MCF 10A (cell line): ENCODE data around the gene CCDC178. TPM values are rescaled to one million over a fixed set of nuclear protein-coding genes. Genes with fewer than 3 reads are reported as not detected.

Source experiments
- BruUV-seq: library from RNA; stranded (reverse); fragments of 400-500 nt; replicated peaks from 2 replicates; lab custom pipeline; 2021; lab: Mats Ljungman, UMichigan
- CTCF ChIA-PET: fragments of 300-600 bp; sonication (Branson Sonifier 250); formaldehyde crosslinking; extraction: SDS; loops from one replicate; lab custom pipeline; 2021; ENCODE audit warnings: antibody characterized with exemption, inconsistent platforms; lab: Yijun Ruan, JAX
- POLR2A ChIA-PET: fragments of 300-600, 350-650 bp; sonication (Branson Sonifier 250); formaldehyde crosslinking; extraction: SDS; loops from one replicate; lab custom pipeline; 2020; ENCODE audit warnings: antibody characterized with exemption, inconsistent platforms; lab: Yijun Ruan, JAX
- DNase-seq: peaks from one replicate; pipeline ENCODE4 v3.0.0-alpha.2; 2018; ENCODE audit not compliant: unreplicated experiment
- H3K27ac Mint-ChIP-seq: one replicate; pipeline ENCODE4 v1.8.0; 2022; ENCODE audit warnings: mild to moderate bottlenecking, low read depth, mixed read lengths; ENCODE audit not compliant: unreplicated experiment
- H3K27me3 Mint-ChIP-seq: one replicate; pipeline ENCODE4 v1.8.0; 2022; ENCODE audit warnings: mixed read lengths; ENCODE audit not compliant: insufficient read depth, unreplicated experiment
- H3K36me3 Mint-ChIP-seq: one replicate; pipeline ENCODE4 v1.8.0; 2022; ENCODE audit warnings: mild to moderate bottlenecking, moderate library complexity, mixed read lengths; ENCODE audit not compliant: insufficient read depth, unreplicated experiment
- H3K4me1 Mint-ChIP-seq: one replicate; pipeline ENCODE4 v1.8.0; 2022; ENCODE audit warnings: mixed read lengths; ENCODE audit not compliant: insufficient read depth, unreplicated experiment
- H3K4me3 Mint-ChIP-seq: one replicate; pipeline ENCODE4 v1.8.0; 2022; ENCODE audit warnings: mild to moderate bottlenecking, moderate library complexity, mixed read lengths; ENCODE audit not compliant: unreplicated experiment
- H3K9me3 Mint-ChIP-seq: one replicate; pipeline ENCODE4 v1.8.0; 2022; ENCODE audit warnings: mixed read lengths; ENCODE audit not compliant: unreplicated experiment
- CTCF ChIP-seq: fragments of 200-600 bp; IDR thresholded peaks from one replicate; pipeline ENCODE4 v1.8.0; 2022; ENCODE audit warnings: antibody characterized with exemption, mild to moderate bottlenecking; ENCODE audit not compliant: unreplicated experiment
- intact Hi-C: fragments of 100-400 bp; cut with micrococcal nuclease; formaldehyde crosslinking; loops from 2 replicates; pipeline ENCODE4 v1.14.1; 2022
- total RNA-seq: library from RNA; stranded (reverse); gene quantifications from 2 replicates; pipeline ENCODE4 v1.2.3, GENCODE V29; 2022

The CCDC178 gene
- total RNA-seq, 1 experiment from 2014 or later: 0.19 TPM

GRCh38 chr18:33231474-33232317 is 208.8 kb downstream of the CCDC178 start:
- Mint-ChIP-seq H3K4me3 (no peak overlapping the region), H3K9me3 (no peaks in the 10 kb centered on the region), H3K4me1 (no peaks in the 10 kb centered on the region), H3K27ac (no peak overlapping the region), H3K36me3 (no peaks in the 10 kb centered on the region), H3K27me3 (peaks cover 13% of the 10 kb centered on the region)
- BruUV-seq: no TSS peak
- intact Hi-C loops: loop anchor here (1.0 kb wide), 2 partner anchors 264 to 530 kb away; no protein-coding TSS in a partner anchor
- peak; percentile 81 for DNase-seq
- peak; percentile 88 for TF ChIP-seq CTCF
- ChIA-PET CTCF (interaction anchor here (0.6 to 3.2 kb wide), 41 partner anchors 9 to 1362 kb away, joined by 3 to 27 read pairs (median 4); no protein-coding TSS in a partner anchor), POLR2A (interaction anchor here (0.7 kb wide), 2 partner anchors 10 to 185 kb away, joined by 3 to 4 read pairs; no protein-coding TSS in a partner anchor)

GRCh38 chr18:33212363-33212762 is 228.2 kb downstream of the CCDC178 start:
- peaks cover 70% of the 10 kb centered on the region for H3K27me3 Mint-ChIP-seq
- POLR2A ChIA-PET: no interaction called here
- CTCF ChIA-PET: interaction anchor here (0.8 to 3.2 kb wide), 4 partner anchors 16 to 1054 kb away, joined by 3 to 27 read pairs (median 4); no protein-coding TSS in a partner anchor
- BruUV-seq: no TSS peak
- H3K4me3 Mint-ChIP-seq: no peak overlapping the region
- no peak overlapping the region for H3K27ac Mint-ChIP-seq
- H3K9me3 Mint-ChIP-seq: no peaks in the 10 kb centered on the region
- no peak for TF ChIP-seq CTCF
- intact Hi-C loops: no loop called here
- H3K36me3 Mint-ChIP-seq: no peaks in the 10 kb centered on the region
- H3K4me1 Mint-ChIP-seq: no peaks in the 10 kb centered on the region
- peak; percentile 17 for DNase-seq

- no peak overlapping the region for H3K4me3 Mint-ChIP-seq
- ChIA-PET CTCF (interaction anchor here (0.5 to 2.6 kb wide), 18 partner anchors 9 to 623 kb away, joined by 3 to 10 read pairs (median 3); no protein-coding TSS in a partner anchor), POLR2A (interaction anchor here (0.7 kb wide), 1 partner anchor 9 kb away, joined by 3 read pairs; no protein-coding TSS in a partner anchor)
- no peaks in the 10 kb centered on the region for H3K4me1 Mint-ChIP-seq
- H3K9me3 Mint-ChIP-seq: no peaks in the 10 kb centered on the region
- intact Hi-C loops: no loop called here
- BruUV-seq: no TSS peak
- peak; percentile 45 for DNase-seq
- H3K27ac Mint-ChIP-seq: no peak overlapping the region
- peak; percentile 64 for TF ChIP-seq CTCF
- H3K36me3 Mint-ChIP-seq: no peaks in the 10 kb centered on the region
- peaks cover 60% of the 10 kb centered on the region for H3K27me3 Mint-ChIP-seq
Observed at GRCh38 chr18:33210575-33211189, 229.8 kb downstream of the CCDC178 start.

- Mint-ChIP-seq H3K27me3 (peaks cover 79% of the 10 kb centered on the region), H3K4me3 (no peak overlapping the region), H3K27ac (no peak overlapping the region), H3K36me3 (no peaks in the 10 kb centered on the region), H3K9me3 (no peaks in the 10 kb centered on the region), H3K4me1 (no peaks in the 10 kb centered on the region)
- no peak for TF ChIP-seq CTCF
- no peak for DNase-seq
- CTCF ChIA-PET: interaction anchor here (0.6 to 1.2 kb wide), 3 partner anchors 26 to 713 kb away, joined by 3 to 4 read pairs (median 3); no protein-coding TSS in a partner anchor
- no TSS peak for BruUV-seq
- intact Hi-C loops: no loop called here
- POLR2A ChIA-PET: no interaction called here
Observed at GRCh38 chr18:33205777-33206176, 234.7 kb downstream of the CCDC178 start.
